PC-3 (cell line): Measurements from ENCODE around the gene PCDHB12.

Experiments used
- EZH2 ChIP-seq: fragments of 300-600 bp; sonication (generic); IDR thresholded peaks from one replicate; pipeline ENCODE4 v1.6.1; 2017; ENCODE audit warnings: antibody characterized with exemption, mild to moderate bottlenecking, low read length; ENCODE audit not compliant: unreplicated experiment
- TF ChIP-seq, protein P1 (sequence below): fragments of 300-600 bp; sonication (generic); conservative IDR thresholded peaks from 2 replicates; pipeline ENCODE4 v1.5.1; 2017; ENCODE audit warnings: antibody characterized with exemption, low read depth, mild to moderate bottlenecking, low read length

DNA sequence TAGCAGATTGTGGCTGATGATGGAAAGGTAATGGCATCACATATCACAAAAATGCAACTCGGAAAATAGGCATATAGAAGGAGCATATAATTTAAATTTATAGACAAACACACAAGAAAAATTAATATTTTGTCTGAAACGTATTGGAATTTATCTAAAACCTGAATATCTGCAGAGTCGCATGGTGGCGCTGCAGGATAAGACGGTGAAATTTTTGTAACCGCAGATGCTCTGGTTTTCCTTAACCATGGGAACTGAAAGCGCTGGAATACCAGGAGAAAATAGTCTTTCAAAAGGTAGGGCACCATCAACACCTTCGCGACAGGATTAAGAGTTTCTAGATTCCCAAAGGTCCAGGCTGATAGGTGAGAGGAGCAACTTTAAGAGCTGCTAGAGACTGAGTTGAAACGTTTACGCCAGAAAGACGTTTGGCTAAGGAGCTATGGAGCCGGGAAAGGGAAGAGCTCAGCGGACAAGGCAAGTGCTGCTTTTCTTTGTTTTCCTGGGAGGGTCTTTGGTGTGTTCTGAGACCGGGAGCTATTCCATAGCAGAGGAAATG lies 25.7 kb downstream of the PCDHB12 start:
- TF ChIP-seq, protein P1, sequence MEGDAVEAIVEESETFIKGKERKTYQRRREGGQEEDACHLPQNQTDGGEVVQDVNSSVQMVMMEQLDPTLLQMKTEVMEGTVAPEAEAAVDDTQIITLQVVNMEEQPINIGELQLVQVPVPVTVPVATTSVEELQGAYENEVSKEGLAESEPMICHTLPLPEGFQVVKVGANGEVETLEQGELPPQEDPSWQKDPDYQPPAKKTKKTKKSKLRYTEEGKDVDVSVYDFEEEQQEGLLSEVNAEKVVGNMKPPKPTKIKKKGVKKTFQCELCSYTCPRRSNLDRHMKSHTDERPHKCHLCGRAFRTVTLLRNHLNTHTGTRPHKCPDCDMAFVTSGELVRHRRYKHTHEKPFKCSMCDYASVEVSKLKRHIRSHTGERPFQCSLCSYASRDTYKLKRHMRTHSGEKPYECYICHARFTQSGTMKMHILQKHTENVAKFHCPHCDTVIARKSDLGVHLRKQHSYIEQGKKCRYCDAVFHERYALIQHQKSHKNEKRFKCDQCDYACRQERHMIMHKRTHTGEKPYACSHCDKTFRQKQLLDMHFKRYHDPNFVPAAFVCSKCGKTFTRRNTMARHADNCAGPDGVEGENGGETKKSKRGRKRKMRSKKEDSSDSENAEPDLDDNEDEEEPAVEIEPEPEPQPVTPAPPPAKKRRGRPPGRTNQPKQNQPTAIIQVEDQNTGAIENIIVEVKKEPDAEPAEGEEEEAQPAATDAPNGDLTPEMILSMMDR = no peak
- TF ChIP-seq EZH2 = no peak
